ENCODE measurements around the gene AIP. TPM values are rescaled to one million over a fixed set of nuclear protein-coding genes. Genes with fewer than 3 reads are reported as not detected.

Gene AIP
- total and polyA plus RNA-seq, 9 donors: 33.5 to 114 (median 65.4) TPM

- H3K9me3 ChIP-seq: no peaks in the 10 kb centered on the region
- intact Hi-C loops (cut with DNase I): no loop called here
- no peak for DNase-seq
- H3K4me1 ChIP-seq (ENCODE audit: insufficient read depth): no peaks in the 10 kb centered on the region
- no peaks in the 10 kb centered on the region for H3K27me3 ChIP-seq
- H3K27ac ChIP-seq: no peak overlapping the region
- TF ChIP-seq CTCF (IDR thresholded peaks at IDR 0.05) (no peak), POLR2A (IDR thresholded peaks at IDR 0.05) (no peak), EP300 (IDR thresholded peaks at IDR 0.05) (no peak)
- H3K36me3 ChIP-seq: no peaks in the 10 kb centered on the region
- H3K4me3 ChIP-seq: no peak overlapping the region
- 81 to 89% (median 83%) methylated on average over 21 to 25 of the region's 25 CpGs for WGBS, 3 donors
Measured at GRCh38 chr11:67489203-67489884, 6.5 kb downstream of the AIP start.

- H3K4me3 ChIP-seq: no peak overlapping the region
- intact Hi-C loops (cut with DNase I): no loop called here
- H3K4me1 ChIP-seq (ENCODE audit: insufficient read depth): no peaks in the 10 kb centered on the region
- H3K9me3 ChIP-seq: no peaks in the 10 kb centered on the region
- no peaks in the 10 kb centered on the region for H3K36me3 ChIP-seq
- TF ChIP-seq EP300 (IDR thresholded peaks at IDR 0.05) (no peak), POLR2A (IDR thresholded peaks at IDR 0.05) (no peak), CTCF (IDR thresholded peaks at IDR 0.05) (no peak)
- no peaks in the 10 kb centered on the region for H3K27me3 ChIP-seq
- WGBS, 3 donors: 82 to 86% (median 85%) methylated on average over 23 of the region's 23 CpGs
- no peak overlapping the region for H3K27ac ChIP-seq
- no peak for DNase-seq
Measured at GRCh38 chr11:67489885-67490726, 7.3 kb downstream of the AIP start.

GRCh38 chr11:67490727-67491065, 7.9 kb downstream of the AIP start:
- H3K9me3 ChIP-seq: no peaks in the 10 kb centered on the region
- no peaks in the 10 kb centered on the region for H3K36me3 ChIP-seq
- 68 to 78% (median 68%) methylated on average over 15 of the region's 15 CpGs for WGBS, 3 donors
- H3K4me1 ChIP-seq (ENCODE audit: insufficient read depth): no peaks in the 10 kb centered on the region
- intact Hi-C loops (cut with DNase I): no loop called here
- no peak overlapping the region for H3K27ac ChIP-seq
- H3K4me3 ChIP-seq: no peak overlapping the region
- H3K27me3 ChIP-seq: no peaks in the 10 kb centered on the region
- no peak for DNase-seq
- TF ChIP-seq CTCF (IDR thresholded peaks at IDR 0.05) (no peak), EP300 (IDR thresholded peaks at IDR 0.05) (no peak), POLR2A (IDR thresholded peaks at IDR 0.05) (no peak)

- Histone ChIP-seq H3K9me3 (no peaks in the 10 kb centered on the region), H3K4me3 (no peak overlapping the region), H3K36me3 (no peaks in the 10 kb centered on the region), H3K27ac (no peak overlapping the region), H3K4me1 (ENCODE audit: insufficient read depth) (no peaks in the 10 kb centered on the region), H3K27me3 (no peaks in the 10 kb centered on the region)
- WGBS, 3 donors: 77 to 83% (median 81%) methylated on average over 20 to 24 of the region's 24 CpGs
- no peak for TF ChIP-seq CTCF (IDR thresholded peaks at IDR 0.05)
- no peak for TF ChIP-seq EP300 (IDR thresholded peaks at IDR 0.05)
- TF ChIP-seq POLR2A (IDR thresholded peaks at IDR 0.05): no peak
- intact Hi-C loops (cut with DNase I): no loop called here
- DNase-seq: no peak
Measured at GRCh38 chr11:67491276-67492068, 8.6 kb downstream of the AIP start.

Data from ovary (tissue), 9 donors.